Parathyroid adenoma (tissue), 2 donors: ENCODE data around the gene RAB1A.
"Not testable (repeated sequence)": the region's sequence is repeated elsewhere in the genome, so short reads cannot be mapped to it uniquely, and the experiment has no call there.

ENCODE experiments used
- H2AFZ ChIP-seq: fragments of 300-600 bp; sonication (generic); one replicate; pipeline ENCODE4 v1.7.0; 2017; ENCODE audit warnings: antibody characterized with exemption, mild to moderate bottlenecking
- H3K27ac ChIP-seq: fragments of 300-600 bp; sonication (generic); one replicate; pipeline ENCODE4 v1.7.0; 2017
- H3K27me3 ChIP-seq: fragments of 300-600 bp; sonication (generic); one replicate; pipeline ENCODE4 v1.7.0; 2017; ENCODE audit warnings: low read length; ENCODE audit not compliant: control insufficient read depth, insufficient read depth
- H3K36me3 ChIP-seq: fragments of 300-600 bp; sonication (generic); one replicate; pipeline ENCODE4 v1.7.0; 2017; ENCODE audit warnings: low read length; ENCODE audit not compliant: control insufficient read depth, insufficient read depth
- H3K4me1 ChIP-seq: fragments of 300-600 bp; sonication (generic); one replicate; pipeline ENCODE4 v1.7.0; 2017; ENCODE audit warnings: control low read depth
- H3K4me2 ChIP-seq: fragments of 300-600 bp; sonication (generic); one replicate; pipeline ENCODE4 v1.7.0; 2017; ENCODE audit warnings: low read length
- H3K4me3 ChIP-seq: fragments of 300-600 bp; sonication (generic); one replicate; pipeline ENCODE4 v1.7.0; 2017; ENCODE audit warnings: low read depth, low read length
- H3K79me2 ChIP-seq: fragments of 300-600 bp; sonication (generic); one replicate; pipeline ENCODE4 v1.7.0; 2017; ENCODE audit warnings: control low read depth
- H3K9ac ChIP-seq: fragments of 300-600 bp; sonication (generic); one replicate; pipeline ENCODE4 v1.7.0; 2017; ENCODE audit warnings: mild to moderate bottlenecking
- H3K9me3 ChIP-seq: fragments of 300-600 bp; sonication (generic); one replicate; pipeline ENCODE4 v1.7.0; 2017; ENCODE audit warnings: low read length; ENCODE audit not compliant: control insufficient read depth
- TF ChIP-seq, protein P1 (sequence below): fragments of 300-600 bp; sonication (generic); IDR thresholded peaks from one replicate; pipeline ENCODE4 v1.7.0; 2017; ENCODE audit warnings: antibody characterized with exemption, mild to moderate bottlenecking
- donor health status: primary hyperparathyroidism.

Gene RAB1A

DNA sequence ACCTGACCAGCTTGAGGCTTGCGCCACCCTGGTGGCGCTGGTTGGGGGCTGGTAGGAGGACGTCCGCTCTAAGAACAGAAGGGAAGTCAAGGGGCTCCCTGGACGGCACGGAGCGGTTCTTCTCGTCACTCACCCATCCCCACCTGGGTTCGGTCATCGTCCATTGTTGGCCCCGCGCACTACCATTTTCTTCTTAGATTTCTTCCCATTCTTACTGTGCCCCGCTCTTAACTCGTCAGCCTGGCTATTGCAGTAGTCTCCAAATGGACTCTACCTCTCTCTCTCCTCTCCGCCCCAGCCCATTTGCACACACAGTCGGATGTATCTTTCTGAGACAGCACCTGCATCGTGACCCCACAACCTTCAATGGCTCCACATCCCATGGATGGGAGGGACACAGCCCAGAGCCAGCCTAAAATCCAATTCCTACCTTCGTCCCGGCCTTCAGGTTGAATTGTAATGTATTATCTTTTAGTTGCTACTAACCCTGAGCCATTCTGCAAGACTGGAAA, 814 bp upstream of the RAB1A start:
- no peak overlapping the region for H3K9ac ChIP-seq
- H3K36me3 ChIP-seq: no peaks in the 10 kb centered on the region
- peak overlapping the region; percentile 92 for H2AFZ ChIP-seq
- no peaks in the 10 kb centered on the region for H3K4me1 ChIP-seq
- peak overlapping the region; percentile 82 for H3K4me2 ChIP-seq
- no peaks in the 10 kb centered on the region for H3K27me3 ChIP-seq
- H3K4me3 ChIP-seq: peak overlapping the region; percentile 90
- H3K79me2 ChIP-seq: peaks cover 30% of the 10 kb centered on the region
- no peaks in the 10 kb centered on the region for H3K9me3 ChIP-seq
- TF ChIP-seq, protein P1, sequence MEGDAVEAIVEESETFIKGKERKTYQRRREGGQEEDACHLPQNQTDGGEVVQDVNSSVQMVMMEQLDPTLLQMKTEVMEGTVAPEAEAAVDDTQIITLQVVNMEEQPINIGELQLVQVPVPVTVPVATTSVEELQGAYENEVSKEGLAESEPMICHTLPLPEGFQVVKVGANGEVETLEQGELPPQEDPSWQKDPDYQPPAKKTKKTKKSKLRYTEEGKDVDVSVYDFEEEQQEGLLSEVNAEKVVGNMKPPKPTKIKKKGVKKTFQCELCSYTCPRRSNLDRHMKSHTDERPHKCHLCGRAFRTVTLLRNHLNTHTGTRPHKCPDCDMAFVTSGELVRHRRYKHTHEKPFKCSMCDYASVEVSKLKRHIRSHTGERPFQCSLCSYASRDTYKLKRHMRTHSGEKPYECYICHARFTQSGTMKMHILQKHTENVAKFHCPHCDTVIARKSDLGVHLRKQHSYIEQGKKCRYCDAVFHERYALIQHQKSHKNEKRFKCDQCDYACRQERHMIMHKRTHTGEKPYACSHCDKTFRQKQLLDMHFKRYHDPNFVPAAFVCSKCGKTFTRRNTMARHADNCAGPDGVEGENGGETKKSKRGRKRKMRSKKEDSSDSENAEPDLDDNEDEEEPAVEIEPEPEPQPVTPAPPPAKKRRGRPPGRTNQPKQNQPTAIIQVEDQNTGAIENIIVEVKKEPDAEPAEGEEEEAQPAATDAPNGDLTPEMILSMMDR: no peak
- H3K27ac ChIP-seq: peak overlapping the region; percentile 76

DNA sequence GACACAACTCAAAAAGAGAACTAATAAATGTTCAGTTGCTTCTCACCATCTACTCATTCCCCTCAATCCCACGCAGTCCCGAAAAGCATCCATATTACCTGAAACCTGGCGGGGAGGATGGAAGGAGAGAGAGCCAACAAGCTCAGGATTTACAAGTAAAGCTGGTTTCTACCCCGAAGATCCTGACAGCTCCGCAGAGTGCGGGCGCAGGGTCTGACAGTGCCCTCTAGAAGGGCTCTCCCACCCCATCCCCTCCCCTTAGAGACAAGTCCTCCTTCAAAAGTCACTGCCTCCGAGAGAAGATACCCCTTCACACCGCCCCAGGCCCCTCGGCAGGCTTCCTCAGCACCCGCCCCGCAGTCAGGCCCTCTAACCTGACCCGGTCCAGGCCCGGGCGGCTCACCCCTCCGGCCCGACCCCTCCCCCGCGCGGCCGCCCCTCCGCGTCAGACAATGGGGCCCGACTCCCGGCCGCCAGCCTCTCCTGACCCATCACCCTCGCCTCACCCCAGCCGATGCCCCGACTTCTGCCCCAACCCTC, 550 bp downstream of the RAB1A start:
- peak overlapping the region; percentile 95 for H3K27ac ChIP-seq
- H3K36me3 ChIP-seq: no peaks in the 10 kb centered on the region
- H3K9me3 ChIP-seq: no peaks in the 10 kb centered on the region
- TF ChIP-seq, protein P1: no peak
- no peaks in the 10 kb centered on the region for H3K4me1 ChIP-seq
- peak overlapping the region; percentile 95 for H2AFZ ChIP-seq
- peaks cover 32% of the 10 kb centered on the region for H3K79me2 ChIP-seq
- H3K9ac ChIP-seq: peak overlapping the region; percentile 99
- no peaks in the 10 kb centered on the region for H3K27me3 ChIP-seq
- H3K4me2 ChIP-seq: peak overlapping the region; percentile 76
- peak overlapping the region; percentile 90 for H3K4me3 ChIP-seq

DNA sequence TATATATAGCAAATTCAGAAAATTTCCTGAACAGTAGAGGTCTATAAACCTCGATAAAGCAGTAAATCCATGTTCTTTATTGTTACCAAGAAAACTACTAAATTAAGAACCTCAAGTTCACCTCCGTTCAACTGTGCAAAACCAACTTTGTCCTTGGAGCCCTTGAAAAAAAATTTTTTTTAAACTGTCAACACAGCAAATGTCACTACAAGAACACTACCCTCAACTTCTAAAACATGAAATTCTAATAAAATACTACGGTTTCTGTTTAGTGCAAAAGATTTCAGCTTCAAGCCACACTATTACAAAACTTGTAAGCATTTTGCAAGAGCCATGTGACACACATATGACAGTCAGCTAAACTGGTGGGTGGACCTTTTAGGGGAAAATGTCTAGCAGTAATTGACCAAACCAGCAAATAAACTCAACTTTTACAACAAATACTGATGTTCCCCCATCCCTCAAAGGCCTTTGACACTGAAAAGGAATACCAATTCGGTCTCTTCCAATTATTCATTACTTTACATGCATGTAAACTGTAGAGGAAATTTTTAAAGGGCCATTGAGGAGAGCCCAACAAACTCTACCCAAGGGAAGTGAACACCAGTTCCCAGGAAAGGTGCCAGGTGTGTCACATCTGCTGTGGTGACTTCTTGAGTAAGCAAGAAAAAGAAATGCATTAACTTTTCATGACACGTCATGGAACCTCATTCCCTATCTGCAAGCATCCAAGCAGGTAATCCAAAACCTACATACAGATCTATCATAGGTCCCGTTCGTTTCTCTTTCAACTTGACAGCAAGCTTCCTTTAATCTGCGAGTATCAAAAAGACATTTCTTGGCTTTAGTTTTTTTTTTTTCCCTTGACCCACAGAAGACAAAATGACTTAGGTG, 1.4 kb downstream of the RAB1A start:
- H3K27me3 ChIP-seq: no peaks in the 10 kb centered on the region
- H3K9me3 ChIP-seq: no peaks in the 10 kb centered on the region
- H3K9ac ChIP-seq: no peak overlapping the region
- H3K4me2 ChIP-seq: peak overlapping the region; percentile 76
- peak overlapping the region; percentile 95 for H3K27ac ChIP-seq
- H3K36me3 ChIP-seq: no peaks in the 10 kb centered on the region
- H3K4me3 ChIP-seq: peak overlapping the region; percentile 90
- H2AFZ ChIP-seq: no peak overlapping the region
- TF ChIP-seq, protein P1: no peak
- H3K79me2 ChIP-seq: peaks cover 38% of the 10 kb centered on the region
- no peaks in the 10 kb centered on the region for H3K4me1 ChIP-seq

DNA sequence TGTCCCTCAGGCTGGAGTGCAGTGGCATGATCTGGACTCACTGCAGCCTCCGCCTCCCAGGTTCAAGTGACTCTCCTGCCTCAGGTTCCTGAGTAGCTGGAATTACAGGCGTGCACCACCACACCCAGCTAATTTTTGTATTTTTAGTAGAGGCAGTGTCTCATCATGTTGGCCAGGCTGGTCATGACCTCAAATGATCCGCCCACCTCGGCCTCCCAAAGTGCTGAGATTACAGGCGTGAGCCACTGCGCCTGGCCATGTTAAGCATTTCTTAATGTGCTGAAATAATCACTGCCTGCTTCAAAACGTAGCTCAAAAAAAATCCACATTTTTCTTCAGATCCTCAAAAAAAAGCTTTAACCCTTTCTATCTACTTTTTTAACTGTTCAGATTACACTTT, 4.4 kb downstream of the RAB1A start:
- H3K36me3 ChIP-seq, H3K27me3 ChIP-seq, H3K4me3 ChIP-seq, H3K4me1 ChIP-seq, H3K4me2 ChIP-seq, H3K9me3 ChIP-seq, H3K27ac ChIP-seq, H3K9ac ChIP-seq, H2AFZ ChIP-seq: not testable (repeated sequence)
- H3K79me2 ChIP-seq: peaks cover 62% of the 10 kb centered on the region

DNA sequence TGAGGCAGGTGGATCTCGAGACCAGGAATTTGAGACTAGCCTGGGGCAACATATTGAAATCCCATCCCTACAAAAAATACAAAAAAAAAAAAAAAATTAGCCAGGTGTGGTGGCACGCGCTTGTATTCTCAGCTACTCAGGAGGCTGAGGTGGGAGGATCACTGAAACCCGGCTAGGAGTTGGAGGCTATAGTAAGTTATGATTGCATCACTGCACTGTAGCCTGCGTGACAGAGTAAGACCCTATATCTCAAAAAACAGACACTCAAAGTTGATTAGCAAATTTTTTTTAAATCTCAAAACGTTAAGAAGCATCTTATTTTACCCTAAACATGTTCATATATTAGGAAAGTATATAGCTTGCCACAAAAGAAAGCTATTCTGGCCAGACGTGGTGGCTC, 7.6 kb downstream of the RAB1A start:
- H3K36me3 ChIP-seq: no peaks in the 10 kb centered on the region
- no peak overlapping the region for H2AFZ ChIP-seq
- H3K9ac ChIP-seq: no peak overlapping the region
- H3K9me3 ChIP-seq: no peaks in the 10 kb centered on the region
- H3K79me2 ChIP-seq: peaks cover 71% of the 10 kb centered on the region
- H3K4me1 ChIP-seq: no peaks in the 10 kb centered on the region
- no peak overlapping the region for H3K4me2 ChIP-seq
- H3K27ac ChIP-seq: no peak overlapping the region
- no peak overlapping the region for H3K4me3 ChIP-seq
- TF ChIP-seq, protein P1: no peak
- no peaks in the 10 kb centered on the region for H3K27me3 ChIP-seq
